Inflammatory macrophage (primary cell): Measurements from ENCODE around the gene CCDC33.

Source experiments
- DNase-seq, 2 donors: peaks; one replicate each; pipeline ENCODE4 v3.0.0-alpha.2; 2020 to 2022

Gene CCDC33

DNA sequence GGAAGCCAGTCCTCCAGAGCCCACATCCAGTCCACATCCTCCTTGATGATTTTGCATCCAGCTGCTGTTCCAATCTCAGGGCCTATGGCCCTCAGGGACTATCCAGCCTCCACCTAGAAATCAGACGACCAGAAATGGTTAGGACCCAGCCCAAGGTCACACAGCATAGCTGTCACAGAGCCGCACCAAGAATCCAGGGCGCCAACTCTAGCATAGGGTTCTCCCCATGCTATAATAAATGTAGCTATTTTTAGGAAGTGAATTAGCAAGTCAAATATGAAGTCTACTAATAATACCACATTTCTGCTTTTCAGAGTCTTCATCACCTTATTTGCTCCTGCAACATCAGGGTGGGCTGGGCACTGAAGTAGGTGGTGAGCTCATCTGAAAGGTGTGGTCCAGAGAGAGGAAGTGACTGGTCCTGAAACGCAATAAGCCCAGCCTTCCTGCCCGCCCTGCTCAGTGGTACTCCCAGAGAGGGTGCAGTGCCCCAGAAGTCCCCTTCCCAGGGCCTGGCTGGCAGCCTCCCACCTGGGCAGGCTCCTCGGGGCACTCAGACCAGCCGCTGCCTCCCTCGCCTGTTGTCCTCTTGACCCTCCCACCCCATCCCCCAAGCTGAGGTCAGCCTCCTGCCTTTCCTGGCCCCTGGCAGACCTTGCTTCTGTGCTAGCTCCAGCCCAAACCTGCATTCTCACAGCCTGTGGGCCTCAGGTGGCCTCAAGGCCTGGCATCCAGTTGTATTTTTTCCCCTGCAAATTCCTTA, 148.9 kb downstream of the CCDC33 start:
- DNase-seq: peak; percentile 27 to 44

DNA sequence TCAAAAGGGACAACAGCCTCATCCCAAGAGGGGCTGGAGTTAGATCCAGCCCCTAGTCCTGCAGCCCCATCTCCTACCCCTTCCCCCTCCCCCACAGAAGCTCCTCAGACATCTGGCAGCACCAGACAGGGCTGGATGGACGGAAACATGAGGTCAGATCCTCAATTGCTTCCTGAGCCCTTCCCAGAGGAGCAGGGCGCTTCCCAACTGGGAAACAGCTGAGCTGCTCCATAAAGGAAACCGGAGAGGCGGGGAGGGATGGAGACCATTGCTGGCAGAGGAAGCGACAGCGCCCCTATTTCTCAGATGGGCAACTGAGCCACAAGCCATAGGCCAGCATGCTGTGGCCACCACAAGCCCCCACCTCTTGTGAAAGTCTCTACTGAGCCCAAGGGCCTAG, 149.6 kb downstream of the CCDC33 start:
- no peak for DNase-seq
